CD4-positive, alpha-beta T cell treated with Interleukin-4 for 4 hours (primary cell): Measurements from ENCODE around the gene ACTR8.
"Not testable (repeated sequence)": the region's sequence is repeated elsewhere in the genome, so short reads cannot be mapped to it uniquely, and the experiment has no call there.

ENCODE experiments used
- DNase-seq: peaks from one replicate; pipeline ENCODE4 v3.0.0-alpha.2; 2020

ACTR8 gene, protein sequence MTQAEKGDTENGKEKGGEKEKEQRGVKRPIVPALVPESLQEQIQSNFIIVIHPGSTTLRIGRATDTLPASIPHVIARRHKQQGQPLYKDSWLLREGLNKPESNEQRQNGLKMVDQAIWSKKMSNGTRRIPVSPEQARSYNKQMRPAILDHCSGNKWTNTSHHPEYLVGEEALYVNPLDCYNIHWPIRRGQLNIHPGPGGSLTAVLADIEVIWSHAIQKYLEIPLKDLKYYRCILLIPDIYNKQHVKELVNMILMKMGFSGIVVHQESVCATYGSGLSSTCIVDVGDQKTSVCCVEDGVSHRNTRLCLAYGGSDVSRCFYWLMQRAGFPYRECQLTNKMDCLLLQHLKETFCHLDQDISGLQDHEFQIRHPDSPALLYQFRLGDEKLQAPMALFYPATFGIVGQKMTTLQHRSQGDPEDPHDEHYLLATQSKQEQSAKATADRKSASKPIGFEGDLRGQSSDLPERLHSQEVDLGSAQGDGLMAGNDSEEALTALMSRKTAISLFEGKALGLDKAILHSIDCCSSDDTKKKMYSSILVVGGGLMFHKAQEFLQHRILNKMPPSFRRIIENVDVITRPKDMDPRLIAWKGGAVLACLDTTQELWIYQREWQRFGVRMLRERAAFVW

DNA sequence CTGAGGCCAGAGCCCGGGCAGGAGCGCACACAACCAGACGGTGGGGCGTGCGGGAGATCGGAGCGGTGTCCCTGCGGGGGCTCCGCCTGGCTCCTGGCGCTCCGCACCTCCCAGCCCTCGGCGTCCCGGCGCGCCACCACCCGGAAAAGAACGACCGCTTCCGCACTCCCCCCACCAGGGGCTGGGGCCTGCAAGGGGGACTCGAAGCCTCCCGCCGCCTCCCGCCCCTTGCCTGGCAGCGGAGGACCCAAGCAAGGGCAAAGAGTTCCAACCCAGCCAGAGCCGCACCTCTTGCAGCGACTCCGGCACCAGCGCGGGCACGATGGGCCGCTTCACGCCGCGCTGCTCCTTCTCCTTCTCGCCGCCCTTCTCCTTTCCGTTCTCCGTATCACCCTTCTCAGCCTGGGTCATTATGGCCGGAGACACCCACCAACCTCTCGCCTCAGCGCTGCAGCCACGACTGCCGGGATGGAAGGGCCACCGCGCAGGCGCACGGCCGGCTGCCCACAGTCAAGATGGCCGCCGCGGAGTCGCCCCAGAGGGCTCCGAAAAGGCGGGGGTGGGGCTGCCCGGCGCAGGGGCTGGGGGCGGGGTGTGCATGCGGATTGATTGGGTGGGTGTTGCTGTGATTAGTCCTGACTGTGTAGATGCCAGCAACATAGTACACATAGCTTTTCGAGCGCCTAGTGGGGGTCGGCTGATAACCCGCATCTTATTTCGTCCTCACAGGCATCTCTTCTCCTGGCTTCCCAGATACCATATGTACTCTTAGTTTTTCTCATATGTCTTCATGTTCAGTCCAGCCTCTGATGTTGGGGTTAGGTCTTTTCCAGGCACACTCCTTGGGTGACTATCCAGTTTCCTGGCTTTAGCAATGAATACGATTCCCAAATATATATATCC lies at the start of gene ACTR8:
Gene ACTR8, minus strand, starts transcription at position 462 of the 903 bp plus-strand sequence. Its CDS starts 51 bp downstream, at position 411.
- peak; percentile 85 for DNase-seq

DNA sequence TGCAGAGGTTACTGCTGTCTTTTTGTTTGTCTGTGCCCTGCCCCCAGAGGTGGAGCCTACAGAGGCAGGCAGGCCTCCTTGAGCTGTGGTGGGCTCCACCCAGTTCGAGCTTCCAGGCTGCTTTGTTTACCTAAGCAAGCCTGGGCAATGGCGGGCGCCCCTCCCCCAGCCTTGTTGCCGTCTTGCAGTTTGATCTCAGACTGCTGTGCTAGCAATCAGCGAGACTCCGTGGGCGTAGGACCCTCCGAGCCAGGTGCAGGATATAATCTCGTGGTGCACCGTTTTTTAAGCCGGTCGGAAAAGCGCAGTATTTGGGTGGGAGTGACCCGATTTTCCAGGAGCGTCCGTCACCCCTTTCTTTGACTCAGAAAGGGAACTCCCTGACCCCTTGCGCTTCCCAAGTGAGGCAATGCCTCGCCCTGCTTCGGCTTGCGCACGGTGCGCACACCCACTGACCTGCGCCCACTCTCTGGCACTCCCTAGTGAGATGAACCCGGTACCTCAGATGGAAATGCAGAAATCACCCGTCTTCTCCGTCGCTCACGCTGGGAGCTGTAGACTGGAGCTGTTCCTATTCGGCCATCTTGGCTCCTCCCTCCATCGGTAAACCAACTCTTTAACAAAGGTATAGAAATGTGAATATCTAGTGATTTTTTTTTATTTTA lies 45.4 kb upstream of the ACTR8 start:
- DNase-seq = not testable (repeated sequence)

DNA sequence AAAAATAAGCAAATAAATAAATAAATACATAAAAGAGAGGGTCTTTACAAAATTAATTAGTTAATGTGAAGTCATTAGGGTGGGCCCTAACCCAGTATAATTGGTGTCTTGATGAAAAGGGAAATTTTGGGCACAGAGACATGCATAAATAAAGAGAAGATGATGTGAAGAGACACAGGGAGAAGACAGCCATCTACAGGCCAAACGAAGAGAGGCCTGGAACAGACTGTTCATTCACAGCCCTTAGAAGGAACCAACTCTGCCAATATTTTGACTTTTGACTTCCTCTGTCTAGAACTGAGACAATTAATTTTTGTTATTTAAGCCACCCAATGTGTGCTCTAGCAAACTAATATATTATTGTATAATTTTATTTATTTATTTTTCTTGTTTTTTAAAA lies 39.3 kb upstream of the ACTR8 start:
- DNase-seq = no peak

DNA sequence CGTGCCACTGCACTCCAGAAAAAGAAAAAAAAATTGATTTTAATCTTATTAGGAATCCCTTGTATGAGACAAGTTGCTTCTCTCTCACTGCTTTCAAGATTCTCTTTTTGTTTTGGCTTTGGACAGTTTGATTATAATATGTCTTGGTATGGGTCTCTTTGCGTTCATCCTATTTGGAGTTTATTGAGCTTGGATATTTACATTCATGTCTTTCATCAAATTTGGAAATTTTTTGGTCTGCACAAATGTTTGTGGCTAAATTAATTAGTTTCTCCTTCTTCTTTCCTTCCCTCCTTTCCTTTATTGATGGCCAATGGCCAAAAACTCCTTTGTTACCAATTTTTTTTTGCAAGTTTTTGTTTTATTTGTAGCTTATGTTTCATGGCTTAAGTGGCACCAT lies 37.8 kb upstream of the ACTR8 start:
- DNase-seq = no peak

DNA sequence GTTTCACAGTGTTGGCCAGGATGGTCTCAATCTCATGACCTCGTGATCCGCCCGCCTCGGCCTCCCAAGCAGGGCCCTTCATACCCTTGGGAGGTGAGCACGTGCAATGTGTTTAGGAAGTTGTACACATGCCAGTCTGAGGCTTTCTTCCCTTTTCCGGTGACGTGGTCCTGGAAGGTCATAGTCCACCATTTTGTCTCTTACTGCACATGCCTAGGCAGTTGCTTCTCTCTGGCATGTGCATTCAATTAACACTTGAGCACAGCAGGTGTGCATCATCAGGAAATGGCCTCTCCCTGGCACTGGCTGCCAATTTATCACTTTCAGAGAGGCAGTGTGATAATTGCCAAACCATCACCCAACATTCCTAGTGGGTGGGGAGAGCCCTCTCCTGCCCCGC lies 31.4 kb upstream of the ACTR8 start:
- no peak for DNase-seq

DNA sequence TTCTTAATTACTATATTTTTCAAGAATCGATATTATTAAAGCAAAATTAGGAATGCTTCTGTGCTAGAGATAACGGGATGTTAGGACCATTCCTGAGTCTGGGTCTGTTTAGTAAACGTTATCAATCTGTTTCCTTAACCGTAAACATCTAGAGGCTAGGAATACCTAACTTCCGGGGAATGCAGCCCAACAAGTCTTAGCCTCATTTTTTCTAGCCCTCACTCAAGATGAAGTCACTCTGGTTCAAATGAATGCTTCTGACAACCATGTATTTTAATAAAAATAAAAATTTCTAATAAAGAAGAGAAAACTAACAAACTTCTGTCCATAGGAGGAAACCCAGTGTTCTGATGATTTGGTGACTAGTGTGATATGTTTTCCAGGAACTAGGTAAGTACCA lies 20.8 kb upstream of the ACTR8 start:
- DNase-seq = no peak

DNA sequence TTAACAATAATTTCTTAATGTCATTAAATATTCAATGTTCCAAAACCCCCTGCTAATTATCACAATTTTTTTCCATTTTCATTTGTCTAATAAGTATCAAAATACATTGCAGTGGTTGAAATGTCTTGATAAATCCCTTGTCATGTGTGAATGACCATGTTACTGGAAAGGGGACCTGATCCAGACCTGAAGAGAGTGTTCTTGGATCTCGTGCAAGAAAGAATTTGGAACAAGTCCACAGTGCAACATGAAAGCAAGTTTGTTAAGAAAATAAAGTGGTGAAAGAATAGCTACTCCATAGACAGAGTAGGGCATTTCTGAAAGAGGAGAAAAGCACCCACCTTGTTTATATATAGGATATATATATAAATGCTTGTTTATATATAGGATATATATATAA lies 20.1 kb upstream of the ACTR8 start:
- no peak for DNase-seq

DNA sequence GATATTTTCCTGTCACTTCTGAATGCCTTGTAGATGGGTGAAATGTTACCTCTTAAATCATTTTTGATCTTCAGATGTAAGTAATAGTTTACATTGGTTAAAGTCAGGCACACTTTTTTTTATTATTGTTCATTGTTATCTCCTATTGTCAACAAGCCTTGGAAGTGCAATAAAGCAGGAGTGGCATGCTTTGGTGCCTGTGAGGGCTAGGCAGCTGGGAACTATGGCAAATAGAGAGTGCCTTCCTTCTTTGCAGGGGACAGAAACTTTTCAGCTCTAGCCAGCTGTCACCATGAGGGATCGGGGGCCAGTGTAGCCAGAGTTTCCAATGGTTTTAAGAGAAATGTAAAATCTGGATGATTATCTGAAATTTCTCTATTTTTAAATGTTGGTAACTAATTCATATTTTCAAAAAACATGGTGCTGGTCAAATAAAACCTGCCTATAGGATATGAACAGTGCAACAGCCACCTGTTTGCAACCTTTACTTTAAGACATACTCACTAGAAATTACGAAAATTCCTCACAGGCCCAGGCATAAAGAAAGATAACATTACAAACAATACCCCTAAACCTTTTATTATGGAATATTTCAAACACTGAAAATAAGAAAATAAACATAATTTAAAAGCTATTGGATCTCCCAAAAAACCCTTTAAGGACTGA lies 18.8 kb upstream of the ACTR8 start:
- DNase-seq = no peak

DNA sequence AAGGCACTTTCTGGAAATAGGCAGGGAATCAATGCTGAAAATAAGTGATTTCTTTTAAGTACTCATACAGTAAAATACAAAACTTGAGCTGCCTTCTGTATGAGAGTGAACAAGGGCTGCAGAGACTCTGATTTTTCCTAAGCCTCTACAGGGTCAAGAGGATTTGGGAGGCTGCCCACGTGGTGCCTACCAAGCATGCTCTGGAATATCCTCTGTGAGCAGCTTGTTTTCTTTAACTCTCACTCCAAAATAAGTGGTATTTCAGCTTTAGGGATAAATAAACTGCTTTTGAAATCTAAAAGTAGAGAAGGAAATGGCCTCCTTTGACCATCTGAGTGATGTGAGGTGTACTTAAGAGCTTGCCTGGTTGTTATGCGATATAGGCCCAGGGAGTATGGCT lies 17.8 kb upstream of the ACTR8 start:
- DNase-seq = no peak

DNA sequence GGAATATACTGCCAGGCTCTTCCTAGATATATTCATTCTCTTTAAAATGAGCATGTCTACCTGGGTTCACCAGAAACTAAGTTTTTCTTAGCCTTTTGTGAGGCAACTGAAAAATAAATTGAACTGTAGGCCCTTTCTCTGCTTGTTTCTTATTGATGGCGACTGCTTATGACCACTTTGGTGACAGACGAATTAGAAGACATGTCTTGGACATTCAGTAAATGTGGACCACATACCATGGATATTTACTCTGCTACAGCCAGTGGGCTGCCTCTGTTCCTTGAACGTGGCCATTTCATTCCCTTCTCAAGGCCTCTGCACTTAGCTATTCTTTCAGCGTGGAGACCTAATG lies 10.3 kb upstream of the ACTR8 start:
- DNase-seq = no peak

DNA sequence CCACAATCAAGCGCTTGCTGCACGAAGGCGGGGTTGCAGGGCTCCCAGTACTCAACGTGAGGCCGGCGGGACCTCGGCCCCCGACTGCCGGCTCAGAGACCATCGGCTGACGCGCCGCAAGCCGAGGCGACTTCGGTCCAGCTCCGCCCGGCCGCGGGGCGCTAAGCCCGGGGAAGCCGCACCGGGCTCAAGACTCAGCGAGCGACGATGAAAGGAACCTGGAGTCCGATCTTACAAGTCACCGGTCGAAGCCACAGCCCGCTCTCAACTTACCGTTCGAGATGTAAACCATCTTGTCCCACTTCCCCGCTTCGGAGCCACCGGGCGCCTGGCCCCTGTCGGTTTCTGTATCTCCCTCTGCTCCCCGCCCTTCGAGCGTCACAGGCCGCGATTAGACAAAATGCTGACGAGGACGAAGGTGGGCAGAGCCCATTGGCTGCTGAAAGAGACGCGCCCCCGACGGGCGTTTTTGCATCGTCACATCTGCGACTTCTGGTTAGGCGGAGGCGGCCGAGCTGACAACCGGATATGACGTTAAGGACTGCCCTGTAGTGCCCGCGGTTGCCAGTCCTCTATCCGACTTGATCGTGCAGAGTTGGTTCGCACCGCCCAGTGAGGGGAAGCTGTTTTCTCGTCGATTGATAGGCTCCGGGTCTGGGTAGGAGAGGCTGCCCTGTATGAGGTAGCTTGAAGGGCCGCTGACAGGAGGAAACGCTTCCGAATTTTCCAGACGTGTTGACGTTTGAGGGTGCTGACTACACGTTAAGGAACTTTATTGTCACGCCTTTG lies 9.7 kb upstream of the ACTR8 start, which contains the start of gene SELENOK:
Gene SELENOK, minus strand, starts transcription at position 363 of the 789 bp plus-strand sequence.
- DNase-seq = peak; percentile 99

DNA sequence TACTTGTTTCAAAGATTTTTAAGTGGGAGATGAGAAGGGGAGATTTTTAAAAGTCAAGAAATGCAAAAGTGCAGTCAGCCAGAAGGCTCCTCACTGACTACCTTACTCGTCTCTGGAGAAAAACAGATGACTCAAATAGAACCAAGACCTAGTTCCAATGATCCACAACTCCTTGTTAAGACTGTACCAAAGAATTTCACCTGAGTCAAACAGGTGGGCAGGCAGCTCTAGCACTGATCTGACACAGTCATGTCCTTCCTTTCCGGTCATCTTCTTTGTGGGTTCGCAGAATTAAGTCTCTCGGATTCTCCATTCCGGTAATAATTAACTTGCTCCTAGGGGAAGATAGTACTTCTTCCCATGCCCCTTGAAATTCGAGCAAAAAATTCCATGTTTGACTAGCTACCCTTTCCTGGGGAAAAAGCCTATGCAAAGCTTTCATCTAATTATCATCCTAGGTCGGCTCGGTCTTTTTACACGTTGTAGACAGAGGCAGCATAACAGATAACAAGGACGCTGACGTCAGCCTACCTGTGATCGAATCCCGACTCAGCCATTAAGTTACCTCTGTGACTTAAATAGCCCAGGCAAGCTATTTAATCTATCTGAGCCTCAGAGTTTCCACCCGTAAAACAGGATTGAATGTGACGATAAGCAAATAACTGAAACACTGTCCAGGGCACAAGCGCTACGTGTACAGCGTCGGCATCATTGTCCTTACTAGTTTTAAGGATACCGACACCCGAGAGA lies 8.9 kb upstream of the ACTR8 start:
- DNase-seq = peak; percentile 55

DNA sequence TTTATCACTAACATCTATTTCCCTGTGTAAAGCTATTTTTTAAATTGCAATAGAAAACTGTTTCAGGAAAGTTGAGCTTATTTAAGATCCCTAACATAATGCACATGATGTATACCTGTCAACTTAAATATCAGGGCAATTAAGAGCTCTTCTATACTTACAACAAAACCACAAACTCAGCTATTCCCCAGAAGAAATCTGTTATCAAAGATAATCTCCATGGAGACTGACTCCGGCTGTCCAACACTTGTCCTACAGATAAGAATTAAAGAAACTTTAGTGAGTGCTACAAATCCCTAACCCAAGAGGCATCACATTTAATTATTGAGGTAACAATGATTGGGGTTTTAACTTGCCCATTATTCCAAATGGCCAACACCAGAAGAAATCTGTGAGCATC lies 6.3 kb upstream of the ACTR8 start:
- no peak for DNase-seq

DNA sequence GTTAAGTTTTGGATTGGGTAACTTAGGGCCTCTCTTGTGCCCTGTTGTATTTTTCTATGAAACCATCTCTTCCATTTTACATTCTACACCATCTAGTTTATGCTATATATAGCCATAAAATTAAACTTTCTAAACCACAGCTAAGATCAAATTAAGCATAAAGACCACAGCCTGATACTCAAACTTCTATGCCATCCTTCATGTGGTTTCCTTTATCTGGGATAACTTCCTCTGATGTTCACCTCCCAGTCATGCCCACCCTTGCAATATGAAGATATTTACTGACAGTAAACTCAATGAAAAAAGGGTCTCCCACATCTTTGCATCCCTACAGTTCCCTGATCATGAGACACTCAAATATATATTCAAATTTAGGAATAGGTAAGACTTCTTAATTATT lies 5.5 kb upstream of the ACTR8 start:
- DNase-seq = no peak

DNA sequence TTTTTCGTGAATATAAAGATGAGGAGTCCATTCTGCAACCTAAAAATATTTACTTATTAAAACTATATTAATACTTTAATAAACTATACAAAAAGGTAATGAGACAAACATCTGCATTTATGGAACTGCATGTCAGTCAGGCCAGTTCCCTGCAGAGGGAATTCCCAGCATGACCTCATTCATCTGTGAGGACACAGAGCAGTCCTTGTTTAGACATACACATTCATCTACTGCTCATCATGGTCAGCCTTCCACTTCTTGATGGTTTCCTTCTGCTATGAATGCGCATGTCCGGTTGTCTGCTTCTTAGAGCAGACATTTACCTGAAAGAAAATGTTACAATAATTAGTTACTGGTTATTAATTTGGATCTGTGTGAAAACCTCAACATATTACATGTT lies 3.3 kb upstream of the ACTR8 start:
- DNase-seq = no peak

DNA sequence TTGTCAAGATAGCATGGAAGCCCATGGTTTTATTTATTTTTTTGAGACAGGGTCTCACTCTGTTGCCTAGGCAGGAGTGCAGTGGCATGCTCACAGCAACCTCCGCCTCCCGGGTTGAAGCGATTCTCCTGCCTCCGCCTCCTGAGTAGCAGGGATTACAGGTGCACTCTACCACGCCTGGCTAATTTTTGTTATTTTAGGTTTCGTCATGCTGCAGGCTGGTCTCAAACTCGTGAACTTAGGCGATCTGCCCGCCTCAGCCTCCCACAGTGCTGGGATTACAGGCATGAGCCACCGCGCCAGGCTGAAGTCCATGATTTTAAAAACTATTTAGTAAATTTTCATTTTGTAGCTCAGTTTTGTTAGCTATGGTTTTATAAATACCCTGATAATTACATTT lies 2.7 kb upstream of the ACTR8 start:
- no peak for DNase-seq

DNA sequence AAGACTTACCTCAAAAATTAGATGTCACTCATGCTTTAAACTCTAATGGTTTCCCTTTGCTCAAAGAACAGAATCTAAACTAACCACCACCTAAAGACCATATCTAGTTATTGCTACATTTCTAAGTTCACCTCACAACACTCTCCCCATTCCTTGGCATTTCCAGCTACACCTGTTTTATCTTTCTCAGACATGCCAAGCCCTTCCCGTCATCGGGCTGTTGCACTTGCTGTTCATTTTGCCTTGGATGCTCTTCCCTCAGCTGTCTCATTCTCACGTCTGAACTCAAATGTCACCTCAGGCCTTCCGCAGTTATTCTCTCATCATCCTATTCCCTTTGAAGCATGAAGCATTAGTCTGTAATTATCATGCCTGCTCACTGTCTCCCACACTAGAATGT lies 1.1 kb upstream of the ACTR8 start:
- no peak for DNase-seq

DNA sequence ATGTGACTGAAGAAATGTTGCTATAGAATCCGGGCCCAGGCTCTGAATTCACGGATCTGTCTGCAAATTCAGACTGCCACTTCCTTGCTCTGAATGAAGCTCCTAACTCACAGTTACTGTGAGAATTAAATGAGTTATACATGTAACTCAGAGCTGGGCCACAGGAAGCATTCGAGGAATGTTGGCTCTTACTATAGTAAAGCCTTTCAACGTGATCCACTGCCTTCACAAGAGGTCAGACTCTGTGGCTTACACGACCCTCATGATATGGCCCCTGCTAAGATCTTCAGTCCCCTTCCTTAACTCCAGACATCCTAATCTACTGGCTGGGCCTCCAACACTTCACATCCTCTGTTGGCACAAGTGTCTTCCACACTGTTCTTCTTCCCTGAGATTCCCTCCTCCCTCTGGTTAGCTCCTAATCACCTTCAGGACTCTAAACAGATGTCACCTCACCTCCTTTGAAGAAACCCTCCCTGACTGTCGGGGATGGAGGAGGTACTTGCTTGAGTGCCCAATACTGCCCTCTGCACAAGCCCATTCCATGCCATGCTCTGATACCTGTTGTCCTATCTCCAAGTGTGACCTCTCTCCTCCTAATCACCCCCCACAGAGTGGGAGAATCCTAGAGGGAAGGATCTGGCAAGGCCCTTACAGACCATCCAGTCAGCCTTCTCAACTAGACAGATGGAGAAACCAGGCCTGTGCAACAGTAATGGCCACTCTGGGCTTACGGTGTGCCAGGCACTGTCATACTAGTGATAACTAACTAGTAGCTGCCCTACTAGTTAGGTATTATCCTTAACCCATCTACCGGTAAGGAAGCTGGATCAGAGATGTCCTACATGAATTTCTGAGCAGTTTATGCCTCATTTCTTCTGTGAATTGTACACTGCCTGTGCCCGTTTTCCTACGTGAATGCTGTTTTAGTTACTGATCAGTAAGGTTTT lies 1.3 kb downstream of the ACTR8 start:
- no peak for DNase-seq

DNA sequence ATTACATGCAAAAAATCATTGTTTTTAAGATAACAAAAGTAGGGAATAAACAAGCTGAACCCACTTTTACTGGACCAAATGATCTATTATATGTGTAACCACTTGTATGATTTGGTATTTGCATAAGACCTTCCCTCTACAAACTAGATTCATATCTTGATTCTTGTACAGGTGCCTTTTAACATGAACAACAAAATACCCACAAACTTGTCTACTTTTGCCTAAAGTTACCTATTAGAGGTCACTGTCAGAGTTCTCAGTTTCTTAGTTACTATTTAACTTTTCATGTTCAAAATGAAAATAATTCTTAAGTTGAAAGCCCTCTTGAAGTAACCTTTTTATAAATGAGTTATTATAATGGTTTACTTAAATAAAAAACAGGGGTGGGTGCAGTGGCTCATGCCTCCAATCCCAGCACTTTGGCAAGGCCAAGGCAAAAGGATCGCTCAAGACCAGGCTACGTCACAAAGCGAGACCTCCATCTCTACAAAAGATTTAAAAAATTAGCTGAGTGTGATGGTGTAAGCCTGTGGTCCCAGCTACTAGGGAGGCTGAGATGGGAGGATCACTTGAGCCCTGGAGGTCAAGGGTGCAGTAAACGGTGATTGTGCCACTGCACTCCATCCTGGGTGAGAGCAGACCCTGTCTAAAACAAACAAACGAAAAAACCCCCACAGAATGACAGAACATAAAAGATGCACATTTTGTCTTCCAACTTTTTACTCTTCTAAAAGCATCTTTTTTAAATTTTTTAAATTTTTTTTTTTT lies 16.0 kb downstream of the ACTR8 start:
- no peak for DNase-seq
